ENCODE data around the gene MAP3K6. TPM values are rescaled to one million over a fixed set of nuclear protein-coding genes. Genes with fewer than 3 reads are reported as not detected.

MAP3K6 gene
- total and polyA plus RNA-seq, 2 of the 13 experiments (the other 11 are each of a cell fraction or from before 2014, with no cell fraction given): 2.7 to 3.2 TPM

DNA sequence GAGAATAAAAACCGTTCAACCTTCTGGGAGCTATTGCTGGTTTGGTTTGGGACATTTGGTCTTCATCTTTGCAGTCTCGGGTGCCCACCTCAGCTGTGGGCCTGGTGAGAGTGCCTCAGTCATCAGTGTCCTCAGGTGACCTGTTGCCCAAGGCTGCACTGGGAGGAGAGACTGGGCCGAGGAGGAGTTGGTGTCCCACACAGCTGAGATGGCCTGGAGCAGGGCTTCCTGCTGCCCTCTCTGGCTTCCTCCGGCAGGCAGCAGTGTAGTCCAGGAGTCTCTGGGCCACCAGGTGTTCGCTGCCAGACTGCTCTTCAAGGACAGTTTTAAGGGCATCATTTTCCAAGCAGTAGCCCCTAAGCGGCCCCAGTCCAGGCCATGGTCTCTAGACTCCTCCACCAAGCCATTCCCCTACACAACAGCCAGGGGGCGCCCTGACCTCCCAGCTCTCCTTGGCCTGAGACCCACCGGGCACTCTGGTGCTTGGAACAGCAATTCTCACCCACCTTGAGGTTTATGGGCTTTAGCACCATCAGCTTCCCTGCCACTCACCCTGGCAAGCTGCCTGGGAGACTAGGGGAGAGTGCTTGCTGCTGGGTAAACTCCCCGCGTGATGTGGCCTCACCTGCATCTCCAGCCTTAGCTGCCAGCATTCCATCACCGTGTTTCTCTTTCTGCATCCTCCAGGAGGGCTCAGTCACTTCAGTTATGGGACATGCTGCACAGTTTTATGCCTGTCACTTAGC lies 34.1 kb downstream of the MAP3K6 start (continued):
- TF ChIP-seq, protein P1, sequence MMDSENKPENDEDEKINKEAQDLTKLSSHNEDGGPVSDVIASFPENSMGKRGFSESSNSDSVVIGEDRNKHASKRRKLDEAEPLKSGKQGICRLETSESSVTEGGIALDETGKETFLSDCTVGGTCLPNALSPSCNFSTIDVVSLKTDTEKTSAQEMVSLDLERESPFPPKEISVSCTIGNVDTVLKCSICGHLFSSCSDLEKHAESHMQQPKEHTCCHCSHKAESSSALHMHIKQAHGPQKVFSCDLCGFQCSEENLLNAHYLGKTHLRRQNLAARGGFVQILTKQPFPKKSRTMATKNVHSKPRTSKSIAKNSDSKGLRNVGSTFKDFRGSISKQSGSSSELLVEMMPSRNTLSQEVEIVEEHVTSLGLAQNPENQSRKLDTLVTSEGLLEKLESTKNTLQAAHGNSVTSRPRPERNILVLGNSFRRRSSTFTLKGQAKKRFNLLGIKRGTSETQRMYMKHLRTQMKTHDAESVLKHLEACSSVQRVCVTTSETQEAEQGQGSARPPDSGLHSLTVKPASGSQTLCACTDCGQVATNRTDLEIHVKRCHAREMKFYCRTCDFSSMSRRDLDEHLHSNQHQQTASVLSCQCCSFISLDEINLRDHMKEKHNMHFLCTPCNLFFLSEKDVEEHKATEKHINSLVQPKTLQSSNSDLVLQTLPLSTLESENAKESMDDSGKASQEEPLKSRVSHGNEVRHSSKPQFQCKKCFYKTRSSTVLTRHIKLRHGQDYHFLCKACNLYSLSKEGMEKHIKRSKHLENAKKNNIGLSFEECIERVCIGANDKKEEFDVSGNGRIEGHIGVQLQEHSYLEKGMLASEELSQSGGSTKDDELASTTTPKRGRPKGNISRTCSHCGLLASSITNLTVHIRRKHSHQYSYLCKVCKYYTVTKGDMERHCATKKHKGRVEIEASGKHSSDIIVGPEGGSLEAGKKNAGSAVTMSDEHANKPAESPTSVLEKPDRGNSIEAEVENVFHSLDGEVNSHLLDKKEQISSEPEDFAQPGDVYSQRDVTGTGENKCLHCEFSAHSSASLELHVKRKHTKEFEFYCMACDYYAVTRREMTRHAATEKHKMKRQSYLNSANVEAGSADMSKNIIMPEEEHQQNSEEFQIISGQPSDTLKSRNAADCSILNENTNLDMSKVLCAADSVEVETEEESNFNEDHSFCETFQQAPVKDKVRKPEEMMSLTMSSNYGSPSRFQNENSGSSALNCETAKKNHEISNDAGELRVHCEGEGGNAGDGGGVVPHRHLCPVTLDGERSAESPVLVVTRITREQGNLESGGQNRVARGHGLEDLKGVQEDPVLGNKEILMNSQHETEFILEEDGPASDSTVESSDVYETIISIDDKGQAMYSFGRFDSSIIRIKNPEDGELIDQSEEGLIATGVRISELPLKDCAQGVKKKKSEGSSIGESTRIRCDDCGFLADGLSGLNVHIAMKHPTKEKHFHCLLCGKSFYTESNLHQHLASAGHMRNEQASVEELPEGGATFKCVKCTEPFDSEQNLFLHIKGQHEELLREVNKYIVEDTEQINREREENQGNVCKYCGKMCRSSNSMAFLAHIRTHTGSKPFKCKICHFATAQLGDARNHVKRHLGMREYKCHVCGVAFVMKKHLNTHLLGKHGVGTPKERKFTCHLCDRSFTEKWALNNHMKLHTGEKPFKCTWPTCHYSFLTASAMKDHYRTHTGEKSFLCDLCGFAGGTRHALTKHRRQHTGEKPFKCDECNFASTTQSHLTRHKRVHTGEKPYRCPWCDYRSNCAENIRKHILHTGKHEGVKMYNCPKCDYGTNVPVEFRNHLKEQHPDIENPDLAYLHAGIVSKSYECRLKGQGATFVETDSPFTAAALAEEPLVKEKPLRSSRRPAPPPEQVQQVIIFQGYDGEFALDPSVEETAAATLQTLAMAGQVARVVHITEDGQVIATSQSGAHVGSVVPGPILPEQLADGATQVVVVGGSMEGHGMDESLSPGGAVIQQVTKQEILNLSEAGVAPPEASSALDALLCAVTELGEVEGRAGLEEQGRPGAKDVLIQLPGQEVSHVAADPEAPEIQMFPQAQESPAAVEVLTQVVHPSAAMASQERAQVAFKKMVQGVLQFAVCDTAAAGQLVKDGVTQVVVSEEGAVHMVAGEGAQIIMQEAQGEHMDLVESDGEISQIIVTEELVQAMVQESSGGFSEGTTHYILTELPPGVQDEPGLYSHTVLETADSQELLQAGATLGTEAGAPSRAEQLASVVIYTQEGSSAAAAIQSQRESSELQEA (CRISPR knock-in tag; IDR thresholded peaks at IDR 0.05; ENCODE audit: not compliant biosample characterization): peak; percentile 46
- TF ChIP-seq, protein P2, sequence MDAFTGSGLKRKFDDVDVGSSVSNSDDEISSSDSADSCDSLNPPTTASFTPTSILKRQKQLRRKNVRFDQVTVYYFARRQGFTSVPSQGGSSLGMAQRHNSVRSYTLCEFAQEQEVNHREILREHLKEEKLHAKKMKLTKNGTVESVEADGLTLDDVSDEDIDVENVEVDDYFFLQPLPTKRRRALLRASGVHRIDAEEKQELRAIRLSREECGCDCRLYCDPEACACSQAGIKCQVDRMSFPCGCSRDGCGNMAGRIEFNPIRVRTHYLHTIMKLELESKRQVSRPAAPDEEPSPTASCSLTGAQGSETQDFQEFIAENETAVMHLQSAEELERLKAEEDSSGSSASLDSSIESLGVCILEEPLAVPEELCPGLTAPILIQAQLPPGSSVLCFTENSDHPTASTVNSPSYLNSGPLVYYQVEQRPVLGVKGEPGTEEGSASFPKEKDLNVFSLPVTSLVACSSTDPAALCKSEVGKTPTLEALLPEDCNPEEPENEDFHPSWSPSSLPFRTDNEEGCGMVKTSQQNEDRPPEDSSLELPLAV (CRISPR knock-in tag; conservative IDR thresholded peaks at IDR 0.05; ENCODE audit: low read depth): no peak
- TF ChIP-seq ZNF883 (CRISPR knock-in tag; IDR thresholded peaks at IDR 0.05; ENCODE audit: not compliant biosample characterization): peak; percentile 58
- TF ChIP-seq, protein P3, sequence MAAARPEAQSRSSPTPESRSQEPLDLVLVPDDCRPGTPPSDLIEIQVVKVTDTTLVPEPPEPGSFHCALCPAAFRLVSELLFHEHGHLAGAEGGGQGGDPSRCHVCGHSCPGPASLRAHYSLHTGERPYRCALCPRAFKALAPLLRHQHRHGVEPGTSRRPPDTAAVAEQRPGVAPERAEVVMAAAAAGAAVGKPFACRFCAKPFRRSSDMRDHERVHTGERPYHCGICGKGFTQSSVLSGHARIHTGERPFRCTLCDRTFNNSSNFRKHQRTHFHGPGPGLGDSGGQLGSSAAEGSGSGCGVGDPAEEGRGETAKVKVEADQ (CRISPR knock-in tag; IDR thresholded peaks at IDR 0.05; ENCODE audit: borderline replicate concordance): peak; percentile 65; the same call in 1 of the 2 replicates
- peak; percentile 51 for TF ChIP-seq XRCC5 (optimal IDR thresholded peaks at IDR 0.05; ENCODE audit: low read length)
